GM12892 (cell line): Measurements from ENCODE around the gene IQGAP1.

Experiments
- POLR2A ChIP-seq: IDR thresholded peaks from 2 replicates; pipeline ENCODE4 v1.6.1; 2011; ENCODE audit warnings: low read depth, low read length, control low read depth
- TAF1 ChIP-seq: IDR thresholded peaks from 2 replicates; pipeline ENCODE4 v1.6.1; 2011; ENCODE audit warnings: low read depth, mild to moderate bottlenecking, control low read depth, low read length, borderline replicate concordance

DNA sequence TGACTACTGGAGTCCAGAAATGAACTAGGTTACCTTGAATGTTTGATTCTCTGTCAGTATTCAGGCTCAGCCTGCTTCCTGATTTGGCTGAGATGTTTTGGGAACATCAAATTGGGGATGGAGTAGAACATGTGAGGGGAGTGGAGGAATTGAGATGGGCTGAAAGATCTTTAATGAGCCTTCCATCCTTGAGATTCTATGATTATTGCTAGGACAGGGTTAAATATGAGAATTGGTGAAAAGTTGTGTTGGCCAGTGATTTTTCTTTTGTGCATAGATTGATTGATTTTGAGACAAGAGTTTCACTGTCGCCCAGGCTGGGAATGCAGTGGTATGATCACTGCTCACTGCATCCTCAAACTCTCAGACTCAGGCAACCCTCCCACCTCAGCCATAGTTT, 32.4 kb downstream of the IQGAP1 start:
- TF ChIP-seq TAF1 (no peak), POLR2A (no peak)
